Thoracic aorta (tissue), 2 donors: Measurements from ENCODE around the gene ATP13A4. TPM values are rescaled to one million over a fixed set of nuclear protein-coding genes. Genes with fewer than 3 reads are reported as not detected.

Experiments used
- ATAC-seq: fragments of 150-250 bp; one replicate; pipeline ENCODE4 v1.8.0; 2017; ENCODE audit warnings: low read depth; ENCODE audit not compliant: insufficient number of reproducible peaks, low FRiP score
- DNase-seq: peaks from one replicate; pipeline ENCODE4 v3.0.0-alpha.2; 2020; ENCODE audit warnings: low spot score
- H3K27ac ChIP-seq, 2 donors: fragments of 200-600 bp; sonication (generic); 1 replicate in 1 of 2; 2 replicates in 1 of 2; pipeline ENCODE4 v1.5.1; 2016; ENCODE audit warnings: mild to moderate bottlenecking in 2 of 2, moderate library complexity in 2 of 2
- H3K27me3 ChIP-seq: fragments of 200-600 bp; sonication (generic); replicated peaks from 2 replicates; pipeline ENCODE4 v1.6.0; 2016; ENCODE audit warnings: mild to moderate bottlenecking; ENCODE audit not compliant: insufficient read depth
- H3K36me3 ChIP-seq: fragments of 200-600 bp; sonication (generic); one replicate; pipeline ENCODE4 v1.5.1; 2016
- H3K4me1 ChIP-seq, 2 donors: fragments of 200-600 bp; sonication (generic); 1 replicate in 1 of 2; 2 replicates in 1 of 2; pipeline versions ENCODE4 v1.5.1 to v1.6.0; 2016; ENCODE audit warnings: low read depth in 2 of 2, mild to moderate bottlenecking in 1 of 2; ENCODE audit not compliant: control insufficient read depth in 1 of 2
- H3K4me3 ChIP-seq: fragments of 200-600 bp; sonication (generic); 2 replicates; pipeline ENCODE4 v1.5.1; 2016; ENCODE audit warnings: mild to moderate bottlenecking
- H3K9me3 ChIP-seq: fragments of 200-600 bp; sonication (generic); 2 replicates; pipeline ENCODE4 v1.5.1; 2016
- CTCF ChIP-seq: fragments of 200-600 bp; sonication (generic); IDR thresholded peaks from one replicate; pipeline ENCODE4 v1.5.1; 2019; ENCODE audit warnings: antibody characterized with exemption
- total RNA-seq, 2 donors: library from RNA; depleted of rRNA; stranded (reverse); fragments of >200 nt; gene quantifications; one replicate each; pipeline versions ENCODE4 v1.1.0 to v1.2.3, GENCODE V29; 2016

Gene ATP13A4
- total RNA-seq, 2 donors from 2014 or later: 0.78 TPM; not detected in 1

- Histone ChIP-seq H3K4me1 (no peaks in the 10 kb centered on the region), H3K36me3 (no peaks in the 10 kb centered on the region), H3K9me3 (no peaks in the 10 kb centered on the region), H3K4me3 (no peak overlapping the region), H3K27ac (no peak overlapping the region), H3K27me3 (no peaks in the 10 kb centered on the region)
- no peak for ATAC-seq
- no peak for TF ChIP-seq CTCF
- DNase-seq: no peak
Measured at GRCh38 chr3:193586526-193586925, 31.8 kb upstream of the ATP13A4 start.

GRCh38 chr3:193585530-193585929 is 30.8 kb upstream of the ATP13A4 start:
- H3K36me3 ChIP-seq: no peaks in the 10 kb centered on the region
- H3K4me3 ChIP-seq: no peak overlapping the region
- no peaks in the 10 kb centered on the region for H3K27me3 ChIP-seq
- TF ChIP-seq CTCF: no peak
- no peaks in the 10 kb centered on the region for H3K9me3 ChIP-seq
- DNase-seq (no peak), ATAC-seq (no peak)
- H3K4me1 ChIP-seq: no peaks in the 10 kb centered on the region
- H3K27ac ChIP-seq: no peak overlapping the region

GRCh38 chr3:193574488-193575070 is 19.9 kb upstream of the ATP13A4 start:
- H3K4me3 ChIP-seq: no peak overlapping the region
- H3K27me3 ChIP-seq: no peaks in the 10 kb centered on the region
- H3K36me3 ChIP-seq: no peaks in the 10 kb centered on the region
- TF ChIP-seq CTCF: no peak
- H3K9me3 ChIP-seq: no peaks in the 10 kb centered on the region
- DNase-seq (no peak), ATAC-seq (no peak)
- H3K4me1 ChIP-seq: no peaks in the 10 kb centered on the region
- no peak overlapping the region for H3K27ac ChIP-seq

DNA sequence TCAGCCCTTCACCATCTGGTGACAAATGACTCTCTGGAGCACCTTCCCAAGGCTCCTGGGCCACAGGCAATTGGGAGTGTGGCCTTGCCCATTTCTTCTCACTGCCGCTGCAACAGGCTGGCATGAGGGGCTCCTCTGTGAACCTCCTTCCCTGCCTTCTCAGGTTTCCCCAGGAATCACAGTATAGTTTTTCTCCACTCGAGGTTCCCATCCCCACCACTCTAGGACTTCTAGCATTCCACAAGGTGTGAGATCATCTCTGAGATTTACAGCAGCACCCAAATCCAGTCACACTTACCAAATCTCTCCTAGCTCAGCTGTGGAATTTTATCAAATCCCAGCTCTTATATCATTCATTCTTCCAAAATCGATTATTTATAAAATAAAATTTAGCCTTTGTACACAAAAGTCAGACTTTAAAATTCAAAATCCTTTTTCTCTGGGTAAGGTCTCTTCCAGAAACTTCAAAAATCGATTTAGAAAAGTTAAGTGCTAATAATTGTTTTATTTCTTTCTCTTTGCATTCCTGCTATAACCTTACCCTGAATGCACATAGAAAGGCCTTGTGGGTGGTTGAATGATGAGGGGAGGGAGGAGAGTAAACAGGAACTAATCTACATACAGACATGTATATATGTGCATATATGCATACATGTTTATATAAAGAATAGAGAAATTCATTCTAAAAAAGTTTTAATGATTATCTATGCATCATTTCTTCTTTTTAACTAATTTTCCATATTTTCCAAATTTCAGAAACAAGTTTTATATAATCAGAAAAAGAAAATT is 18.9 kb upstream of the ATP13A4 start:
- Histone ChIP-seq H3K4me3 (no peak overlapping the region), H3K27ac (no peak overlapping the region), H3K27me3 (no peaks in the 10 kb centered on the region), H3K4me1 (no peaks in the 10 kb centered on the region), H3K9me3 (no peaks in the 10 kb centered on the region), H3K36me3 (no peaks in the 10 kb centered on the region)
- no peak for DNase-seq
- ATAC-seq: no peak
- no peak for TF ChIP-seq CTCF

DNA sequence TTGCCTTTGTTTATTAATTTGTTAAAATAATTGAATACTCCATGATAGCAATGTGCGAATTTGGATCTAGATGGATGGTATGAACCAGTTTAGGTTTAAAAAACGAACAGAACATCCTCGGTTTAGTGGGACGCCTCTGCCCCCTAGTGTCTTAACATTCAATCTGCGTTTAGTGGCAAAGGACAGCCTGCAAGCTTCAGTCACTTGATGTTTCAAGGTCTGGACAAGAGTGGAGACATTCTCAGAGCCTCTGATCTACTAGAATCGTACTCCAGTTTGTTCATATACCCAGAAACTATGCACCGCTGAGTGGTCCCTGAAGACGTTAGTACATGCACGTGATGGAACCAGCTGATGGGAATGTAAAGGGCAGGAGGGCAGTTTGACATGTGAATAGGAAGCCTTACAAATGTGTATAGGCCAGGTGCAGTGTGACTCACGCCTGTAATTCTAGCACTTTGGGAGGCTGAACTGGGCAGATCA is 17.8 kb upstream of the ATP13A4 start:
- DNase-seq: no peak
- Histone ChIP-seq H3K36me3 (no peaks in the 10 kb centered on the region), H3K9me3 (no peaks in the 10 kb centered on the region), H3K27me3 (no peaks in the 10 kb centered on the region), H3K4me3 (no peak overlapping the region), H3K27ac (no peak overlapping the region), H3K4me1 (no peaks in the 10 kb centered on the region)
- peak; percentile 59 for TF ChIP-seq CTCF
- ATAC-seq: no peak
